Measurements from ENCODE around the gene SPOPL. TPM values are rescaled to one million over a fixed set of nuclear protein-coding genes. Genes with fewer than 3 reads are reported as not detected.

SPOPL gene
- 8.4 and 9.6 TPM in 2 replicates for total RNA-seq

DNA sequence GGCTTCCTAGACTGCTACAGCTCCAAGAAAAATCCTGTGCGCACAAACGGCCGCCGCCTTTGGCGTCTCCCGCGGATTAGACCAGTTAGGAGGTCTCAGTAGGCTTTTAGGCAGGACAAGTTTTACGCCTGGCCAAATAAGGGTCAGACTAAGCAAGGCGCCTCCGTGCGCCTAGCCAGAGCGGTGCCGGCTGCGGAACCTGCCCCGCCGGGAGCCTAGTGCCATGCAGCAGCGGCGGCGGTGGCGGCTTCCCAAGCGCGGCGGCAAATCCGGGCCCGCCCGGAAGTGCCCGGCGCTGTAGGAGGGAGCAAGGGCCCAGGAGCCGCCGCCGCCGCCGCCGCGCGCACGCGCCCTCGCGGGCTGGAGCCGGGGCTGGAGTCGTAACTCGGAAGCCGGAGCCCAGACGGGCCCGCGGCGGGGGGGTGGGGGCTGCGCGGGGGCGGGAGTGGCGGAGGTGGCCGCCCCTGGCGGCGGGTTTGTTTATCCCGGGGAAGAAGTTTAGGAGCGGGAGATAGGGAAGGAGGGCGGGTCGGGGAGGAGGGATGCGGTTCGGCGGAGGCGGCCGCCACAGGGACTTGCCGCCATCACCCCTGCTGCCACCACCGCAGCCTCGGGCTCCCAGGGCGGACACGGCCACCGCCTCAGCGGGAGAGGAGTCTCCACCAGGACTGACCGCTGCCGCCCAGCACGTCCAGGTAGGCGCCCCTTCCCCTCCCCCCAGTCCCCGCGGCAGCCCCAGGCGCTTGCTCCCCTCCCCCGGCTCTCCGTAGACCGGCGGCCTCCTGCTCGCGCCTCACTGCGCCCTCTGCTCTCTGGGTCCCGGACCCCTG is at the start of gene SPOPL:
Gene SPOPL, plus strand, starts transcription at position 346 of the 830 bp plus-strand sequence. CDS start 48,447 bp downstream, outside the sequence.

Measured in epithelial cell of alveolus of lung (primary cell).